Measurements from ENCODE around the gene ZIC4. TPM values are rescaled to one million over a fixed set of nuclear protein-coding genes. Genes with fewer than 3 reads are reported as not detected.

The ZIC4 gene
- total and polyA plus RNA-seq, 10 of the 15 experiments (the other 5 are each of a cell fraction or from before 2014, with no cell fraction given) = not detected

DNA sequence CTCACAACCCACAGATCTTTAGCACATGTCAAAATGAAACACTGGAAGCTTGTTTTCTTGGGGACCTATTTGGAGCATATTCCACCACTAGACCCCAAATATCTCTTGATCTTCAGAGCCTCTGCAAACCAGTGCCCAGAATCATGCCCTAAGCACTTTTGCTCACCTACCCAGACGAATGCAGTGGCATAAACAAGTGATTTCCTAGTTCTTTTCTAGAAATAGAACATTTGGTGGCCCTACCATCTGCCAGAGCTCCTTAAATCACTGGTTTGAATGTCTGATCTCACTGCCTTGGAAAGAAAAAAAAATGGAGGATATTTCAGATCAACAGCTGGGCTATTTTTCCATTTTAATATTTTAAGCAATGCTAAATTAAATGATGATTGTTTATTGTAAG is 5.3 kb downstream of the ZIC4 start:
- Histone ChIP-seq H3K4me1 (ENCODE audit: control insufficient read depth, insufficient read depth, low read length) (no peaks in the 10 kb centered on the region), H3K36me3 (ENCODE audit: control insufficient read depth in 2 of 2, insufficient read depth in 2 of 2, low read length in 1 of 2) (no peaks in the 10 kb centered on the region), H3K27ac (ENCODE audit: control insufficient read depth, insufficient read depth) (no peak overlapping the region), H4K20me1 (ENCODE audit: control insufficient read depth, insufficient read depth) (no peaks in the 10 kb centered on the region), H3K9me3 (replicated peaks; ENCODE audit: control insufficient read depth, insufficient read depth, low read length) (no peaks in the 10 kb centered on the region; the same call in 2 of the 3 replicates), H3K4me3 (no peak overlapping the region), H3K79me2 (ENCODE audit: control insufficient read depth, insufficient read depth, low read length) (no peaks in the 10 kb centered on the region), H2AFZ (ENCODE audit: control insufficient read depth, low read depth, low read length) (no peak overlapping the region), H3K27me3 (replicated peaks in 1 of 2; ENCODE audit: control insufficient read depth in 2 of 2, insufficient read depth in 2 of 2, low read length in 1 of 2) (peaks cover 10% of the 10 kb centered on the region in 2 experiments; a peak in 3 of 4 replicates), H3K4me2 (ENCODE audit: control insufficient read depth, insufficient read depth) (no peak overlapping the region), H3K9ac (ENCODE audit: control insufficient read depth, insufficient read depth, low read length) (no peak overlapping the region)
- ChIA-PET RAD21 (ENCODE audit: unreplicated experiment) (no interaction called here), POLR2A (no interaction called here), CTCF (no interaction called here), SMC1A (ENCODE audit: uncharacterized antibody, unreplicated experiment) (no interaction called here)
- ATAC-seq = no peak
- no peak for DNase-seq (ENCODE audit: low read depth, low spot score)
- BruUV-seq (replicated peaks) = no TSS peak
- WGBS (ENCODE audit: insufficient coverage, insufficient replicate concordance, low lambda C conversion rate, missing lambda C conversion rate) = 0% methylated on average over 1 of the region's 1 CpG
- intact Hi-C loops (cut with micrococcal nuclease; ENCODE audit: unreplicated experiment) = no loop called here
- FAIRE-seq = no peak
- in situ Hi-C loops (cut with MboI) = no loop called here
- no peak for TF ChIP-seq ASH2L (IDR thresholded peaks at IDR 0.05; ENCODE audit: borderline replicate concordance, low read depth)
- TF ChIP-seq RAD51 (IDR thresholded peaks at IDR 0.05) = no peak
- no peak for TF ChIP-seq STAT1 (conservative IDR thresholded peaks at IDR 0.05)
- no peak for TF ChIP-seq HCFC1 (IDR thresholded peaks at IDR 0.05; ENCODE audit: low read length)
- TF ChIP-seq SMC3 (IDR thresholded peaks at IDR 0.05; ENCODE audit: borderline replicate concordance, low read length) = no peak
- no peak for TF ChIP-seq EP300 (IDR thresholded peaks at IDR 0.05; ENCODE audit: borderline replicate concordance in 1 of 2, control insufficient read depth in 1 of 2, low read depth in 2 of 2, low read length in 2 of 2)
- TF ChIP-seq SMARCA5 (IDR thresholded peaks at IDR 0.05) = no peak
- TF ChIP-seq ESRRA (IDR thresholded peaks at IDR 0.05; ENCODE audit: low read length) = no peak
- TF ChIP-seq TARDBP (IDR thresholded peaks at IDR 0.05; ENCODE audit: borderline replicate concordance) = no peak
- TF ChIP-seq, protein P1, sequence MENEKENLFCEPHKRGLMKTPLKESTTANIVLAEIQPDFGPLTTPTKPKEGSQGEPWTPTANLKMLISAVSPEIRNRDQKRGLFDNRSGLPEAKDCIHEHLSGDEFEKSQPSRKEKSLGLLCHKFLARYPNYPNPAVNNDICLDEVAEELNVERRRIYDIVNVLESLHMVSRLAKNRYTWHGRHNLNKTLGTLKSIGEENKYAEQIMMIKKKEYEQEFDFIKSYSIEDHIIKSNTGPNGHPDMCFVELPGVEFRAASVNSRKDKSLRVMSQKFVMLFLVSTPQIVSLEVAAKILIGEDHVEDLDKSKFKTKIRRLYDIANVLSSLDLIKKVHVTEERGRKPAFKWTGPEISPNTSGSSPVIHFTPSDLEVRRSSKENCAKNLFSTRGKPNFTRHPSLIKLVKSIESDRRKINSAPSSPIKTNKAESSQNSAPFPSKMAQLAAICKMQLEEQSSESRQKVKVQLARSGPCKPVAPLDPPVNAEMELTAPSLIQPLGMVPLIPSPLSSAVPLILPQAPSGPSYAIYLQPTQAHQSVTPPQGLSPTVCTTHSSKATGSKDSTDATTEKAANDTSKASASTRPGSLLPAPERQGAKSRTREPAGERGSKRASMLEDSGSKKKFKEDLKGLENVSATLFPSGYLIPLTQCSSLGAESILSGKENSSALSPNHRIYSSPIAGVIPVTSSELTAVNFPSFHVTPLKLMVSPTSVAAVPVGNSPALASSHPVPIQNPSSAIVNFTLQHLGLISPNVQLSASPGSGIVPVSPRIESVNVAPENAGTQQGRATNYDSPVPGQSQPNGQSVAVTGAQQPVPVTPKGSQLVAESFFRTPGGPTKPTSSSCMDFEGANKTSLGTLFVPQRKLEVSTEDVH (IDR thresholded peaks at IDR 0.05; ENCODE audit: low read depth, partially characterized antibody) = no peak
- no peak for TF ChIP-seq HDGF (IDR thresholded peaks at IDR 0.05)
- TF ChIP-seq GABPA (IDR thresholded peaks at IDR 0.05; ENCODE audit: low read depth) = no peak
- TF ChIP-seq, protein P2, sequence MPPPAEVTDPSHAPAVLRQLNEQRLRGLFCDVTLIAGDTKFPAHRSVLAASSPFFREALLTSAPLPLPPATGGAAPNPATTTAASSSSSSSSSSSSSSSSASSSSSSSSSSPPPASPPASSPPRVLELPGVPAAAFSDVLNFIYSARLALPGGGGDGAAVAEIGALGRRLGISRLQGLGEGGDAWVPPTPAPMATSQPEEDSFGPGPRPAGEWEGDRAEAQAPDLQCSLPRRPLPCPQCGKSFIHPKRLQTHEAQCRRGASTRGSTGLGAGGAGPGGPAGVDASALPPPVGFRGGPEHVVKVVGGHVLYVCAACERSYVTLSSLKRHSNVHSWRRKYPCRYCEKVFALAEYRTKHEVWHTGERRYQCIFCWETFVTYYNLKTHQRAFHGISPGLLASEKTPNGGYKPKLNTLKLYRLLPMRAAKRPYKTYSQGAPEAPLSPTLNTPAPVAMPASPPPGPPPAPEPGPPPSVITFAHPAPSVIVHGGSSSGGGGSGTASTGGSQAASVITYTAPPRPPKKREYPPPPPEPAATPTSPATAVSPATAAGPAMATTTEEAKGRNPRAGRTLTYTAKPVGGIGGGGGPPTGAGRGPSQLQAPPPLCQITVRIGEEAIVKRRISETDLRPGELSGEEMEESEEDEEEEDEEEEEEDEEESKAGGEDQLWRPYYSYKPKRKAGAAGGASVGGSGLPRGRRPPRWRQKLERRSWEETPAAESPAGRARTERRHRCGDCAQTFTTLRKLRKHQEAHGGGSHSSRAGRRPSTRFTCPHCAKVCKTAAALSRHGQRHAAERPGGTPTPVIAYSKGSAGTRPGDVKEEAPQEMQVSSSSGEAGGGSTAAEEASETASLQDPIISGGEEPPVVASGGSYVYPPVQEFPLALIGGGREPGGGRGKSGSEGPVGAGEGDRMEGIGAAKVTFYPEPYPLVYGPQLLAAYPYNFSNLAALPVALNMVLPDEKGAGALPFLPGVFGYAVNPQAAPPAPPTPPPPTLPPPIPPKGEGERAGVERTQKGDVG (CRISPR knock-in tag; IDR thresholded peaks at IDR 0.05) = no peak
- no peak for TF ChIP-seq CHD1 (IDR thresholded peaks at IDR 0.05; ENCODE audit: low read depth, low read length)
- TF ChIP-seq PAX5 (IDR thresholded peaks at IDR 0.05; ENCODE audit: borderline replicate concordance, low read depth, low read length) = no peak
- TF ChIP-seq, protein P3, sequence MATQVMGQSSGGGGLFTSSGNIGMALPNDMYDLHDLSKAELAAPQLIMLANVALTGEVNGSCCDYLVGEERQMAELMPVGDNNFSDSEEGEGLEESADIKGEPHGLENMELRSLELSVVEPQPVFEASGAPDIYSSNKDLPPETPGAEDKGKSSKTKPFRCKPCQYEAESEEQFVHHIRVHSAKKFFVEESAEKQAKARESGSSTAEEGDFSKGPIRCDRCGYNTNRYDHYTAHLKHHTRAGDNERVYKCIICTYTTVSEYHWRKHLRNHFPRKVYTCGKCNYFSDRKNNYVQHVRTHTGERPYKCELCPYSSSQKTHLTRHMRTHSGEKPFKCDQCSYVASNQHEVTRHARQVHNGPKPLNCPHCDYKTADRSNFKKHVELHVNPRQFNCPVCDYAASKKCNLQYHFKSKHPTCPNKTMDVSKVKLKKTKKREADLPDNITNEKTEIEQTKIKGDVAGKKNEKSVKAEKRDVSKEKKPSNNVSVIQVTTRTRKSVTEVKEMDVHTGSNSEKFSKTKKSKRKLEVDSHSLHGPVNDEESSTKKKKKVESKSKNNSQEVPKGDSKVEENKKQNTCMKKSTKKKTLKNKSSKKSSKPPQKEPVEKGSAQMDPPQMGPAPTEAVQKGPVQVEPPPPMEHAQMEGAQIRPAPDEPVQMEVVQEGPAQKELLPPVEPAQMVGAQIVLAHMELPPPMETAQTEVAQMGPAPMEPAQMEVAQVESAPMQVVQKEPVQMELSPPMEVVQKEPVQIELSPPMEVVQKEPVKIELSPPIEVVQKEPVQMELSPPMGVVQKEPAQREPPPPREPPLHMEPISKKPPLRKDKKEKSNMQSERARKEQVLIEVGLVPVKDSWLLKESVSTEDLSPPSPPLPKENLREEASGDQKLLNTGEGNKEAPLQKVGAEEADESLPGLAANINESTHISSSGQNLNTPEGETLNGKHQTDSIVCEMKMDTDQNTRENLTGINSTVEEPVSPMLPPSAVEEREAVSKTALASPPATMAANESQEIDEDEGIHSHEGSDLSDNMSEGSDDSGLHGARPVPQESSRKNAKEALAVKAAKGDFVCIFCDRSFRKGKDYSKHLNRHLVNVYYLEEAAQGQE (IDR thresholded peaks at IDR 0.05; ENCODE audit: low read depth, low read length) = no peak

Measured in GM12878 (cell line).